Mesendoderm (in vitro differentiated cells): ENCODE measurements around the gene TNF.

ENCODE experiments used
- DNase-seq: peaks from one replicate; pipeline ENCODE4 v3.0.0; 2013
- H2AK5ac ChIP-seq: 2 replicates; pipeline ENCODE4 v1.6.1; 2013; ENCODE audit warnings: low read length, inconsistent platforms
- H2BK120ac ChIP-seq: 2 replicates; pipeline ENCODE4 v1.6.1; 2013; ENCODE audit warnings: low read depth, mild to moderate bottlenecking, low read length, moderate library complexity, mixed read lengths
- H2BK15ac ChIP-seq: replicated peaks from 2 replicates; pipeline ENCODE4 v1.6.1; 2013; ENCODE audit warnings: low read depth, mild to moderate bottlenecking, moderate library complexity
- H2BK5ac ChIP-seq: 2 replicates; pipeline ENCODE4 v1.6.1; 2013; ENCODE audit warnings: low read length, inconsistent platforms
- H3K18ac ChIP-seq: 2 replicates; pipeline ENCODE4 v1.6.1; 2013; ENCODE audit warnings: mild to moderate bottlenecking, low read length, mixed read lengths
- H3K23ac ChIP-seq: one replicate; pipeline ENCODE4 v1.6.1; 2013; ENCODE audit warnings: low read length
- H3K27ac ChIP-seq: 2 replicates; pipeline ENCODE4 v1.5.1; 2013; ENCODE audit warnings: low read depth, mild to moderate bottlenecking, inconsistent platforms, low read length, moderate library complexity
- H3K27me3 ChIP-seq: 2 replicates; pipeline ENCODE4 v1.6.1; 2013; ENCODE audit warnings: low read length, control low read depth, mild to moderate bottlenecking, inconsistent platforms; ENCODE audit not compliant: insufficient read depth, poor library complexity
- H3K36me3 ChIP-seq: 2 replicates; pipeline ENCODE4 v1.6.1; 2013; ENCODE audit warnings: low read length, inconsistent platforms; ENCODE audit not compliant: control insufficient read depth, insufficient read depth
- H3K4ac ChIP-seq: one replicate; pipeline ENCODE4 v1.6.1; 2013; ENCODE audit warnings: low read depth, mild to moderate bottlenecking, low read length, moderate library complexity
- H3K4me1 ChIP-seq: 2 replicates; pipeline ENCODE4 v1.6.1; 2013; ENCODE audit warnings: low read depth, low read length, inconsistent platforms; ENCODE audit not compliant: control insufficient read depth
- H3K4me2 ChIP-seq: 2 replicates; pipeline ENCODE4 v1.6.1; 2013; ENCODE audit warnings: low read length
- H3K4me3 ChIP-seq: 2 replicates; pipeline ENCODE4 v1.5.1; 2013; ENCODE audit warnings: mild to moderate bottlenecking, low read length
- H3K56ac ChIP-seq: one replicate; pipeline ENCODE4 v1.6.1; 2013; ENCODE audit warnings: low read length
- H3K79me1 ChIP-seq: 2 replicates; pipeline ENCODE4 v1.6.1; 2013; ENCODE audit warnings: low read length, inconsistent platforms
- H3K79me2 ChIP-seq: 2 replicates; pipeline ENCODE4 v1.6.1; 2013; ENCODE audit warnings: mild to moderate bottlenecking, low read length; ENCODE audit not compliant: control insufficient read depth, insufficient read depth
- H3K9ac ChIP-seq: 2 replicates; pipeline ENCODE4 v1.6.1; 2013; ENCODE audit warnings: low read length, inconsistent platforms
- H4K5ac ChIP-seq: one replicate; pipeline ENCODE4 v1.6.1; 2013; ENCODE audit warnings: low read length
- H4K8ac ChIP-seq: one replicate; pipeline ENCODE4 v1.6.1; 2013; ENCODE audit warnings: low read depth, mild to moderate bottlenecking, control low read depth, low read length, moderate library complexity
- WGBS: extraction: QIAGEN DNeasy Blood & Tissue Kit; methylation state at CpG from one replicate; pipeline ENCODE4 v1.1.7; 2013; ENCODE audit warnings: low lambda C conversion rate, missing lambda C conversion rate; ENCODE audit not compliant: insufficient coverage; ENCODE audit errors: extremely low coverage; 5-methylcytosine and 5-hydroxymethylcytosine counted together

Gene TNF

DNA sequence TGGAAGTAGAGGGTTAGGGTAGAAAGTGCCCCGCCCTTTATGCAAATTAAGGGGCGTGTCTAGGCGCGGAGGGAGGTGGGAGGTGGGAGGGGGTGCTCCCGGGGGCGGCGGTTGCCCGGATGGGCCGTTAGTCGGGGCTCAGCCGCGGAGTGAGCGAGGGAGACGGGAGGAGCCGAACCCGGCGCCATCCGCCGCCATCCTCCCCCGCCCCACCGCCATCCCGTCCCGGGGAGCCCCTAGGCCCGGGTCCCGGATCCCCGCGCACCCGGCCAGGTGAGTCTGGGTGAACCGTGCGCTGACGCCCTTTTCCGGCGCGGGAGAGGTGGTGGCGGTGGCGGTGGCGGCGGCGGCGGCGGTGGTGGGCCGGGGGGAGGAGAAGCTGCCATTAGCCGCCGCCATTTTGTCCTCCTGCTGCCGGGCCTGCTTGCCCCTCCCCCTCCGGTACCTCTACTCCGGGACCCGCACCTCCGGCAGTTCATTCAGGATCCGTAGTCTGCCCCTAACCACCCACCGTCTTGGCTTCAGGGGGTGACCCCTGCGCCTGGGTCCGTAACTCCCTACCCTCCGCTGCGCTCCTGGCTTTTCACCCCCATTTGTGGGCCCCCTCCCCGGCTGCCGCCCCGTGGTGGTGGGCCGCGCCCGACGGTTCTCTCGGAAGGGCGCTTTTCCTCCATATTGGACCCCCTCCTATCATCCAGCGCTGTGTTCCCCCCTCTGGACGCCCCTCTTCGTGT is 45.4 kb downstream of the TNF start, which contains the start of gene PRRC2A:
Gene PRRC2A (plus strand): TSS at position 130 of the 734 bp plus-strand sequence. CDS start 2,075 bp downstream, outside the sequence.
- peak; percentile 89 for DNase-seq
- Histone ChIP-seq H3K79me1 (peaks cover 10% of the 10 kb centered on the region), H3K4ac (peak within 1 kb of the TSS; percentile 96), H3K23ac (peak within 1 kb of the TSS; percentile 95), H2BK15ac (no peak within 1 kb of the TSS), H3K9ac (peak within 1 kb of the TSS; percentile 96), H4K8ac (peak within 1 kb of the TSS; percentile 90), H2BK120ac (peak within 1 kb of the TSS; percentile 69), H3K56ac (peak within 1 kb of the TSS; percentile 100), H3K18ac (peak within 1 kb of the TSS; percentile 98), H3K27me3 (no peaks in the 10 kb centered on the region), H3K79me2 (peaks cover 37% of the 10 kb centered on the region), H2BK5ac (peak within 1 kb of the TSS; percentile 92), H3K27ac (peak within 1 kb of the TSS; percentile 100), H2AK5ac (peak within 1 kb of the TSS; percentile 91), H3K4me2 (peak within 1 kb of the TSS; percentile 83), H3K36me3 (peaks cover 15% of the 10 kb centered on the region), H3K4me3 (peak within 1 kb of the TSS; percentile 100), H3K4me1 (peaks cover 1% of the 10 kb centered on the region), H4K5ac (peak within 1 kb of the TSS; percentile 85)
- WGBS, result no CpG with 5 or more reads among the region's 67 CpGs

DNA sequence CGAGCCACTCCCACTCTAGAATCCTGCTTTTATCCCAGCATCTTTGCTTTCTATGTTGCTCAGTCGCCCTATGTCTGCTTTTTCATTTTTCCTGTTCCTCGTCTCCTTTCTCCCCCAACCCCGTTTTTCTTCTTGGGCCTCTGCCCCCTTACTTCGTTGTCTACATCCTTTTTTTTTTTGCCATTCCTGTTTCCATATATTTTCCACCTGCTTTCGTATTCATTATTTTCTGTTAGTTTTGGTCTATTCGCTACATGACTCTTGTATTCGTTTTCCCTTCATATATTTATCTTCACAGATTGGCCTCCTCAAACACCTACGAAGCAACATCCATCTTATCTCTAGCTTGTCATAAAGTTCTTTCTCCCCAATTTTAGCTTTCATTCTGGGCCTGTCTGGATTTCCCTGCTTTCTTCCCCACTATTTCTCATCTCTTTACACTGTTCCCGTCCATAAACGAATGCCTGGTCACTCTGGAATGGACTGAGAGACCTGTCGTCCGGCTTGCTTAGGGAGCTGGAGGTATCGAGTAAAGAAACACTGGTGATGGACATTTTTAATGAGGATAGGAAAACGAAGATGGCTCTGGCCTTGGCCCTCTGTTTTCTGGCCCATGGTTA is 46.1 kb downstream of the TNF start:
- Histone ChIP-seq H3K27ac (peak overlapping the region; percentile 95), H3K4me2 (peak overlapping the region; percentile 83), H3K79me2 (peaks cover 37% of the 10 kb centered on the region), H4K5ac (peak overlapping the region; percentile 85), H3K18ac (peak overlapping the region; percentile 75), H3K36me3 (peaks cover 16% of the 10 kb centered on the region), H3K4ac (peak overlapping the region; percentile 92), H3K27me3 (no peaks in the 10 kb centered on the region), H2BK120ac (peak overlapping the region; percentile 5), H2BK5ac (peak overlapping the region; percentile 92), H3K56ac (peak overlapping the region; percentile 100), H2AK5ac (peak overlapping the region; percentile 91), H3K4me1 (no peaks in the 10 kb centered on the region), H3K79me1 (peaks cover 10% of the 10 kb centered on the region), H3K23ac (peak overlapping the region; percentile 95), H3K4me3 (peak overlapping the region; percentile 100), H4K8ac (no peak overlapping the region), H2BK15ac (no peak overlapping the region), H3K9ac (peak overlapping the region; percentile 88)
- no peak for DNase-seq
- WGBS, result no CpG with 5 or more reads among the region's 15 CpGs

DNA sequence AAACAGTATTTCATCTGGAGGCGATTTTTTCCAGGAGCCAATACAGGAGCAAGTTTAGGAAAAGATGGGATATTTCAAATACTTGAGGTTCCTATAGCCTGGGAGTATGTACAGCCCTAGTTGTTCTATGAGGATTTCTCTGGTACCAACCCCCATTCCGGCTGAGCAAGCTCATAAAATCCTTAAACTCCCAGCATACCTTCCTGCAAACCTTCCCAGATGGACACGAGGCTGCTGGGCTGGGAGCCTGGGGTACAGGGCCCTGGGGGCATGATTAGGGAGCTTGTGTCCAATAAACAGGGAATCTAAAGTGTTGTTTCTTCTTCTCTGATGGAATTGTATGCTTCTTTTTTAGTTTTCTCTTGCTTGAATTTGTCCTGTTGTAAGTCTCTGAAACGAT is 46.6 kb downstream of the TNF start:
- Histone ChIP-seq H3K27me3 (no peaks in the 10 kb centered on the region), H3K27ac (no peak overlapping the region), H3K4me3 (peak overlapping the region; percentile 3), H3K56ac (peak overlapping the region; percentile 100), H3K4me2 (peak overlapping the region; percentile 83), H2AK5ac (no peak overlapping the region), H3K9ac (peak overlapping the region; percentile 88), H2BK5ac (no peak overlapping the region), H2BK120ac (no peak overlapping the region), H3K18ac (no peak overlapping the region), H3K4me1 (no peaks in the 10 kb centered on the region), H3K79me1 (peaks cover 13% of the 10 kb centered on the region), H3K23ac (no peak overlapping the region), H2BK15ac (no peak overlapping the region), H3K4ac (no peak overlapping the region), H4K5ac (no peak overlapping the region), H4K8ac (no peak overlapping the region), H3K36me3 (peaks cover 21% of the 10 kb centered on the region), H3K79me2 (peaks cover 40% of the 10 kb centered on the region)
- WGBS, result no CpG with 5 or more reads among the region's 4 CpGs
- no peak for DNase-seq

DNA sequence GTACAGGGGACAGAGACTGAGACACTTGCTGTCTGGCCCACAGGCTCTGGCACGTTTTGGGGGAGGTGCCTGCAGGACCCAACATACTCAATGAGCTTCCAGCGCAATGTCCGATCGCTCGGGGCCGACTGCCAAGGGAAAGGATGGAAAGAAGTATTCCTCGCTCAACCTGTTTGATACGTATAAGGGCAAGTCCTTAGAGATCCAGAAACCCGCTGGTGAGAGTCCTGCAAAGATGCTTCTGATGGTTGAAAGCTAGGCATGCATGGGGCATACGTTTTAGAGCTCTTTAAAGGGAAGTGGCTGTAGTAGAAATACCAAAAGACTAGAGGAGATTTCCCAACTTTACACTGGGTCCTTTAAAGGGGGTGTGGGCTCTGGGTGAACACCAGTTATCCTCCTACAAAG is 47.3 kb downstream of the TNF start:
- no peak overlapping the region for H2BK15ac ChIP-seq
- H3K27ac ChIP-seq, result no peak overlapping the region
- no peak overlapping the region for H2AK5ac ChIP-seq
- H3K27me3 ChIP-seq, result no peaks in the 10 kb centered on the region
- H4K5ac ChIP-seq, result no peak overlapping the region
- peak overlapping the region; percentile 26 for H3K56ac ChIP-seq
- no peak overlapping the region for H4K8ac ChIP-seq
- H3K9ac ChIP-seq, result peak overlapping the region; percentile 88
- no peak overlapping the region for H2BK5ac ChIP-seq
- peaks cover 40% of the 10 kb centered on the region for H3K79me2 ChIP-seq
- H3K4me2 ChIP-seq, result peak overlapping the region; percentile 83
- H3K4me3 ChIP-seq, result no peak overlapping the region
- H3K36me3 ChIP-seq, result peaks cover 23% of the 10 kb centered on the region
- H2BK120ac ChIP-seq, result no peak overlapping the region
- H3K4me1 ChIP-seq, result no peaks in the 10 kb centered on the region
- H3K79me1 ChIP-seq, result peaks cover 13% of the 10 kb centered on the region
- no peak overlapping the region for H3K23ac ChIP-seq
- WGBS, result no CpG with 5 or more reads among the region's 10 CpGs
- no peak for DNase-seq
- H3K18ac ChIP-seq, result no peak overlapping the region
- H3K4ac ChIP-seq, result no peak overlapping the region

DNA sequence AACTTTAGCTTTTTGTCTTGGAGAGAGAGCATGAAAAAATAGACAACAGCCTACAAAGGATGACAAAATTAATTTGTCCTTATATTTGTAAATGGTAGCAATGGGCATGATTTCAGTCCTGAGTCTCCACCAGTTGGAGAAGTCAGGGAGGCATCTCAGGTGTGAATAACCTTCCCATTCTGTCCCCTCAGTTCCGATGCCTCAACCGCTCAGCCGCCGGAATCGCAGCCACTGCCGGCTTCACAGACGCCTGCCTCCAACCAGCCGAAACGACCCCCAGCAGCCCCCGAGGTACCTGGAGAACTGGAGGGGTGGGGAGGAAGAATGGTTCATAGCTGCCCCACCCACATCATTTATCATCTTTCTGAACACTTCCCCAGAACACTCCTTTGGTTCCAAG is 48.7 kb downstream of the TNF start:
- H2BK5ac ChIP-seq, result no peak overlapping the region
- no peak overlapping the region for H4K5ac ChIP-seq
- DNase-seq, result no peak
- H3K4me3 ChIP-seq, result no peak overlapping the region
- no peak overlapping the region for H3K4ac ChIP-seq
- no peak overlapping the region for H3K27ac ChIP-seq
- H3K4me2 ChIP-seq, result no peak overlapping the region
- H2BK120ac ChIP-seq, result no peak overlapping the region
- H2BK15ac ChIP-seq, result no peak overlapping the region
- H3K9ac ChIP-seq, result no peak overlapping the region
- no peak overlapping the region for H4K8ac ChIP-seq
- H2AK5ac ChIP-seq, result no peak overlapping the region
- H3K18ac ChIP-seq, result no peak overlapping the region
- H3K23ac ChIP-seq, result no peak overlapping the region
- H3K56ac ChIP-seq, result no peak overlapping the region
- no CpG with 5 or more reads among the region's 10 CpGs for WGBS
- H3K79me1 ChIP-seq, result peaks cover 15% of the 10 kb centered on the region
- peaks cover 33% of the 10 kb centered on the region for H3K36me3 ChIP-seq
- H3K4me1 ChIP-seq, result no peaks in the 10 kb centered on the region
- H3K79me2 ChIP-seq, result peaks cover 42% of the 10 kb centered on the region
- H3K27me3 ChIP-seq, result no peaks in the 10 kb centered on the region
